Activated naive CD8-positive, alpha-beta T cell treated with anti-CD3 and anti-CD28 coated beads, Interleukin-2, amount 50 U/mL, for 24 hours (primary cell): Measurements from ENCODE around the gene PMEPA1.

Experiments used
- ATAC-seq: fragments of 150-1000 bp; cut with Tn5 transposase; one replicate; pipeline ENCODE4 v1.10.0; 2021
- DNase-seq: peaks from one replicate; pipeline ENCODE4 v3.0.0; 2021
- H3K27ac Mint-ChIP-seq: one replicate; pipeline ENCODE4 v1.8.0; 2021; ENCODE audit warnings: mild to moderate bottlenecking, mixed read lengths
- H3K27me3 Mint-ChIP-seq: one replicate; pipeline ENCODE4 v1.8.0; 2021; ENCODE audit warnings: mixed read lengths
- H3K36me3 Mint-ChIP-seq: one replicate; pipeline ENCODE4 v1.8.0; 2021; ENCODE audit warnings: low read depth, mixed read lengths
- H3K4me1 Mint-ChIP-seq: one replicate; pipeline ENCODE4 v1.8.0; 2021; ENCODE audit warnings: mixed read lengths
- H3K4me3 Mint-ChIP-seq: one replicate; pipeline ENCODE4 v1.8.0; 2021; ENCODE audit warnings: mild to moderate bottlenecking, moderate library complexity, mixed read lengths
- H3K9me3 Mint-ChIP-seq: one replicate; pipeline ENCODE4 v1.8.0; 2021; ENCODE audit warnings: mixed read lengths

Gene PMEPA1

DNA sequence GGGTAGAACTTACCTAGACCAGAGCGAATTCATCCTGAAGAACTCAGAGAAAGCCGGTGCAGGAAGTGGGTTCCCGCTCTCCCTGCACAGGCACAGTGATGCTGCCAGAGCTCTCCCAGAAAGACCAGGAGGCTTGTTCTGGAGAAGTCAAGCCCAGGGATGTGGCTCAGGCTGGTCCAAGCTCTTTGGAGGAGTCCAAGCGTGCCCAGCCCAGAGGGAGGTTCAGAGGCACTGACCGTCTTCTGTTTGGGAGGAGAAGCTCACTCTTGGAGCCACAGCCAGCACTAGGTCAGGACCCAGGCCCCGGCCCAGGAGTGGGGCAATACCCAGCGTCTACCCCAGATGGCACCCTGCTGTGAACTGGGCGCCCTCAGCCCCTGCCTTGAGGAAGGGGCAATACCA is 1.5 kb upstream of the PMEPA1 start:
- DNase-seq: no peak
- Mint-ChIP-seq H3K27ac (peak overlapping the region; percentile 31), H3K4me1 (peaks cover 35% of the 10 kb centered on the region), H3K27me3 (peaks cover 10% of the 10 kb centered on the region), H3K9me3 (no peaks in the 10 kb centered on the region), H3K36me3 (peaks cover 2% of the 10 kb centered on the region), H3K4me3 (peak overlapping the region; percentile 80)
- no peak for ATAC-seq

DNA sequence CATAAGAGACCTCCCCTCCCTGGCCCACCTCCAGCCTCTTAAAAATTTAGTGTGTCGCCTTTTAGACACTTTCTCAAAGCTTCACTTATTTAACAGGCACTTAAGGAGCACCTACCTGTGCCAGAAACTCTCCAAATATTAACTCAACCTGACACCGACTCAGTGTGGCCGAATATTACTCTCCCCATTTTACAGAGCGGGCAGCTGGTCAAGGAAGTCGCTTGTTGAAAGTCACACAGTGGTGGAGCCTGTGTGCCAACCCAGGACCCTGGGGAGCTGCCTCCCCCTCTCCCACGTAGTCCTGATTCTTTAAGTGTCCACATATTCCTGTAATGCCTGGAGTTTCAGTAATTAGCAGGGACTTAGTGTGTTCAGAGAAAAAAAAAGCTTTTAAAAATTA is 1.0 kb upstream of the PMEPA1 start:
- H3K4me1 Mint-ChIP-seq: peaks cover 32% of the 10 kb centered on the region
- no peak for ATAC-seq
- peaks cover 2% of the 10 kb centered on the region for H3K36me3 Mint-ChIP-seq
- H3K27ac Mint-ChIP-seq: peak overlapping the region; percentile 31
- H3K4me3 Mint-ChIP-seq: peak overlapping the region; percentile 80
- H3K27me3 Mint-ChIP-seq: peaks cover 10% of the 10 kb centered on the region
- no peak for DNase-seq
- no peaks in the 10 kb centered on the region for H3K9me3 Mint-ChIP-seq

DNA sequence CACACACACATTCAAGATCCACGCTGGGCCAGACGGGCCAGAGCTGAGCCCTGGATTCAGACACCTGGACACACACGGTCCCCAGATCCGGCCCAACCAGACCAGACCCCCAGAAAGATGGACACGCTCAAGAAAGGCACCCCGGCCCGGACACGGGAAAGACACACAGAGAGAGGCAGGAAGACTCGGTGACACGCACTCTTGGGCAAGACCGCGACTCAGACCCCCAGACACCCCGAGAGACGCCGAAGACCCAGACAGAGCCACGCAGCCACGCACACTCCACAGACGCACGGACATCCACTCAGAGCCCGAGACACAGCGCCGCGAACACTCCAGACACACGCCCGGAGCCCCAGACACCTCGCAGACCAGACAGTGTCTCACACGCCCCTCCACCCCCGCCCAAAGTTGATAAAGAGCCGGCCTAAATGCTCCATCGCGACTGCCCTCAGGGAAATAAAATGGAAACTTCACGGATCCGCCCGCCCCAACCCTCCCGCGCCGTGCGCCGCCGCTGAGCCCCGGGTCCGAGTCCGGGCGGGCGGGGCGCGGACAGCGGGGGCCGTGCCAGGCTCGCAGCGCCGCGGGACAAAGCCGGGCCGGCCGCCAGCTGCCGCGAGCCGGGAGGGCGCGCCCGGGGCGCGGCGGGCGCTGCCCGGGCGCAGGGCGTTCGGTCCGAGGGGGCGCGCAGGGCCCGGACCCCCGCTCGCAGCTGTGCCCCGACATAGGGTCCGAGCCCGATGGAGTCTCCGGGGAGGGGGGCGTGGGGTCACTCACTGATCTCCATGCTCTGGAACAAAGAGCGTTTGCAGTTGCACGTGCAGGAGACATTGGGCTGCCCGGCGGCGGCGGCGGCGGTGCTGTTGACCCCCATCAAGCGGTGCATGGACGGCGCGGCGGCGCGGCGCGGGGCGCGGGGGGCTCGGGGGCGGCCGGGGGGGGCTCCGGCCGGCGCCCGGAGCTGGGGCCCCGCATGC is 831 bp downstream of the PMEPA1 start:
- peaks cover 2% of the 10 kb centered on the region for H3K36me3 Mint-ChIP-seq
- no peaks in the 10 kb centered on the region for H3K9me3 Mint-ChIP-seq
- ATAC-seq (no peak), DNase-seq (no peak)
- H3K27ac Mint-ChIP-seq: peak overlapping the region; percentile 82
- H3K4me1 Mint-ChIP-seq: peaks cover 31% of the 10 kb centered on the region
- peaks cover 10% of the 10 kb centered on the region for H3K27me3 Mint-ChIP-seq
- H3K4me3 Mint-ChIP-seq: peak overlapping the region; percentile 87

DNA sequence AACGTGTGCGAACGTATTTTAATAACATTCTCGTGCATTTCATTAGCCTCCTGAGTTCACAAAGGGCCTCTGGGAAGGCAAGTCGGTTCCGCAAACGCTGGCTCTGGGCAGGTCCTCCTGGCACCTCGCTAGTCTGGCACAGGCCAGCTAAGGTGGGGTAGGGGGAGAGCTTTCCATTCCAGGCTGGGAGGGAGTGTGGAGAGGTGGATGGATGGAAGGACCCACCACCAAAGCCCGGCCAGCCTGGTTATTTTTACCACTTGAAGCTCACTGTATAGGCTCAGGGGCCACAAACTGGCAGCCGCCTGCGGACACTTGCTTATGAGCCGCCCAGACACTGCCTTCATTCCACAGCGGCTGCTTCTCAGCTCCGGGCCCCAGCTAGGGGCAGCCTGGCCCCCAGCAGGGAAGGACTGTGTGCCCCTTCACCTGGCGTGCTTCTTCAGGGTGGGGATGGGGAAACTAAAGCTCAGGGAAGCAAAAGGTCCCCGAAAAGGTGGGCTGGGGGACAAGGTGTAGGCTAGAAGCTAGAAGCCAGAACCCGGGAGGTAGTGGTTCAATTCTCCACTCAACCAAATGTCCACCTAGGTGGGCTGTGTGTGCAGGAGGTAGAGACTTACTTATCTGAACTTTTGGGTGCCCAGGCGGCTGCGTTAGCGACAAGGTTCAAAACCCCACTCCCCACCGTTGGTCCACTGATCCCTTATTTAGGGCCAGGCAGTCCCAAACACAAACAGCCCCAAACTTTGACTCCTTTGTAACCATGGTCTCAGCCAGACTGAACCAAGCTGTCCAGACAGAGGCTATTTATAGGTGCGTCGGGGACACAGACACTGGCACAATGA is 1.7 kb downstream of the PMEPA1 start:
- ATAC-seq (no peak), DNase-seq (no peak)
- Mint-ChIP-seq H3K4me1 (peaks cover 34% of the 10 kb centered on the region), H3K9me3 (no peaks in the 10 kb centered on the region), H3K27ac (peak overlapping the region; percentile 82), H3K27me3 (peaks cover 10% of the 10 kb centered on the region), H3K4me3 (peak overlapping the region; percentile 87), H3K36me3 (peaks cover 2% of the 10 kb centered on the region)

DNA sequence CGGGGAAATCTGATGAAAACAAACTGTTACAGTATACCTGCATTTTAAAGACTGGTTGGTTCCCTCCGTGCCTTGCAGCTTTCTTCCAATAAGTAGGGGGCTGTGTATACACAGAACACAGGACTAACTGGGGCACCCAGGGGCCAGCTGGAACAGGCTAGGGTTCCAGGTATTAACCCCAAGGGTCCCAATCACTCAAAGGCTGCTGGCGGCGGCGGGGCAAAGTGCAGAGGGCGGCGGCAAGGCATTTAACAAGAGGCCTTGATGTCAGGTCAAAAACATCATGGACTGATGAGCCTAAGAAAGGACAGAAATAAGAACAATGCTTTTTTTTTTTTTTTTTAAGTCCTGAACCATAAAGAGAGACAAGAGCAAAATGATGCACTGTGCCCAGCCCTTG is 2.5 kb downstream of the PMEPA1 start:
- Mint-ChIP-seq H3K36me3 (peaks cover 2% of the 10 kb centered on the region), H3K27ac (no peak overlapping the region), H3K9me3 (no peaks in the 10 kb centered on the region), H3K4me3 (peak overlapping the region; percentile 87), H3K27me3 (peaks cover 10% of the 10 kb centered on the region), H3K4me1 (peaks cover 38% of the 10 kb centered on the region)
- ATAC-seq (no peak), DNase-seq (no peak)

DNA sequence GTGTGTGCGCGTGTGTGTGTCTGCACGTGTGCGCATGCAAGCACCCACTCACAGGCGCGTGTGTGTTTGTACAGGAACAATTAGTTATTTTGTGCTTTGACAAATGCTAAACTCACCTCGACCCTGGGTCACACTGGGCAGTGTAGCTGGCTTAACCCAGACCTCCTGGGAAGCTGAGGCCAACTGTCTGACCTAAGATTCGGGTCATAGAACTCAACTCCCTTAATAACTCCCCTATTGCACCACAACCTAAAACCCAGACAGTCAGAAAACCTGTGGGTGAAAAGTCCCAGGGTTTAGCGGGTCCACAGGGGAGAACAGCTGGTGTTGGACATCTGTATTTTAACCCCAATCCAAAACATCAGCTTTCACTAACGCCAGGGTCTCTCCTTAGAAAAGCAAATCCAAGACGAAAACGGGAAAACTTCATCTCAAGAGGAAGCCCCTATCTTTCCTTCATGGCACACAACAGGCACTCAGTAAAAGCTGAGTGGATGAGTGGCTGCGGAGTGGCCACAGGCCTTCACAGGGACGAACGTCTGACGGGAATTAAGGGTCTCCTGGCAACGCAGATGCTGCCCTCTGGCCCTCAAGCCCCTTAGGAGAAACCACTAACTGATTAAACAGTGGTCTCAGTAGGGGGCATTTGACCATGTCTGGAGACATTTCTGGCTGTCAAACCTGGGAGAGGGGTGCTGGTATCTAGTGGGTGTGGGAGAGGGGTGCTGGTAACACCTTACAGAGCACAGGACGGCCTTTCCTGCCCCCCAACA is 4.5 kb downstream of the PMEPA1 start:
- DNase-seq (no peak), ATAC-seq (no peak)
- Mint-ChIP-seq H3K27me3 (peaks cover 10% of the 10 kb centered on the region), H3K4me1 (peaks cover 42% of the 10 kb centered on the region), H3K27ac (no peak overlapping the region), H3K36me3 (peaks cover 2% of the 10 kb centered on the region), H3K4me3 (no peak overlapping the region), H3K9me3 (no peaks in the 10 kb centered on the region)

DNA sequence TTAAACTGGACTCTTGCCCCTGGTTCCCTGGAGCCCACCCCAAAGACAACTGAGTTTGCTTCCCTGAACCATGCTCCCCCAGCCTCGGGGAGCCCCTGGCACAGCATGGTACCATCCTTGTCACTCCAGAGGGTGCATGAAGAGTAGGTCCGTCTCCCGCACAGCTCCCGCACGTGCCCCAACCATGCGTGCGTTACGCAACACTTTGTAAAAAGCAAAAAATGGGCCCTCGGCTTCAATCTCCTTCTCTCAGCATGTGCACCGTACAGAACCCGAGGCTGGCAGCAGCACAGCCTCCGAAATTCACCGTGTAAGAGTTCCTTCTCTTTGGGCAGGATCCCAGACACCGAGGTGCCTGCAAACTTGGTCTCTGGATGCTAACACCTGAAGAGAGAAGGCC is 5.6 kb downstream of the PMEPA1 start:
- DNase-seq (no peak), ATAC-seq (no peak)
- Mint-ChIP-seq H3K4me1 (peaks cover 52% of the 10 kb centered on the region), H3K27ac (no peak overlapping the region), H3K9me3 (no peaks in the 10 kb centered on the region), H3K4me3 (no peak overlapping the region), H3K27me3 (peaks cover 10% of the 10 kb centered on the region), H3K36me3 (peaks cover 2% of the 10 kb centered on the region)

DNA sequence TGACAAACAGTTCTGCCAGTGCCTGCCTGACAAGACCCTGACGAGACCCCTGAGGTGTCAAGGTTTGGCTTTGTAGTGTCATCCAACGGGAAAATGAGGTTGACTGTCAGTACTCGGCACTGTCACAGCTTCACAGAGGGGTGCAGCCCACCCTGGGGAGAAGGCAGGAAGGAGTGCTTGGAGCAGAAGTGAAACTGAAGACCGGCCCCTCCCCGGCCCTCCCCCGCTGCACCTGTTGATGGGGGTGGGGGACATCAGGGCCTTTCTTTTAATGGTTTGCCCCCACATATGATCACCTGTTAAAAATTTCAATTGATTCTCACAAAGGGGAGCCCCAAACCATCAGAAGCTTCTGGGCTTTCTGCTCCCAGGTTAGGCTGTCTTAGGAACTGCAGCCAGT is 6.8 kb downstream of the PMEPA1 start:
- Mint-ChIP-seq H3K9me3 (no peaks in the 10 kb centered on the region), H3K27me3 (peaks cover 5% of the 10 kb centered on the region), H3K27ac (no peak overlapping the region), H3K4me1 (peaks cover 58% of the 10 kb centered on the region), H3K4me3 (no peak overlapping the region), H3K36me3 (no peaks in the 10 kb centered on the region)
- ATAC-seq (no peak), DNase-seq (no peak)

DNA sequence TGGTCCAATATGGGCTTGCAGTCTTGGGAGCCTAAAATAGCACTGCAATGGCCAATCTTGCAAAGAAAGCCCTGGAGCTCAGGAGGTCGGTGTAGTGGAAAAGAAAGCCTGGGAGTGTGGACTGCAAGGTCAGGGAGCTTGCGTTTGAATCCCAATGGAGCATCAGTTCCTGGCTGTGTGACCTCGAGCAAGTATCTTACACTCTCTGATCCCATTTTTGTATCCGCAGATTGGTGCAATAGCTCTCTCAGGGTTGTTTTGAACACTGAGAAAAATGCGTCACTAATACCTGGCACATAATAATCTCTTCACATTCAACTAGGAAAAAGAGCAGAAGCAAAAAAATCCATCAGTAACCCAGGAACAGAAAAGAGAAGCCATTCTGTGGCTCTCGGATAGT is 7.3 kb downstream of the PMEPA1 start:
- H3K4me3 Mint-ChIP-seq: no peak overlapping the region
- peaks cover 2% of the 10 kb centered on the region for H3K27me3 Mint-ChIP-seq
- no peaks in the 10 kb centered on the region for H3K36me3 Mint-ChIP-seq
- H3K27ac Mint-ChIP-seq: no peak overlapping the region
- H3K9me3 Mint-ChIP-seq: no peaks in the 10 kb centered on the region
- ATAC-seq (no peak), DNase-seq (no peak)
- H3K4me1 Mint-ChIP-seq: peaks cover 60% of the 10 kb centered on the region

DNA sequence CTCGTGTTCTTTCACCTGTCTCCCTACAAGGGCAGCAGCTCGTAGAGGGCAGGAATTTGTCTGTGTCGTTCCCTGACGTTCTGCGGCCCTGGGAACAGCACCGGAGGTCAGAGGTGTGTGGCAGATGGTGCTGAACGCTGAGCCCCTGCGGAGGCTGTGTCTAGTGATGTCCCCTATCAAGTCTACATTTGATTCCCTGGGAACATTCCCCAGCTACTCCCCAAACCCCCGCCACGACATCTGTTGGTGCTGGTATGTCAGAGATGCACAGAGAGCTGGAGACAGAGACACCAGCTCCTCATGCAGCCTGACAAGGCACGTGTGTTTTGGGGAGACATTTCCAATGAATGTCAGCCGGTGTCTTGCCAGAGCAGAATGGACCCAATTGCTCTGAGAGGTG is 7.7 kb downstream of the PMEPA1 start:
- no peak for ATAC-seq
- H3K4me1 Mint-ChIP-seq: peaks cover 60% of the 10 kb centered on the region

DNA sequence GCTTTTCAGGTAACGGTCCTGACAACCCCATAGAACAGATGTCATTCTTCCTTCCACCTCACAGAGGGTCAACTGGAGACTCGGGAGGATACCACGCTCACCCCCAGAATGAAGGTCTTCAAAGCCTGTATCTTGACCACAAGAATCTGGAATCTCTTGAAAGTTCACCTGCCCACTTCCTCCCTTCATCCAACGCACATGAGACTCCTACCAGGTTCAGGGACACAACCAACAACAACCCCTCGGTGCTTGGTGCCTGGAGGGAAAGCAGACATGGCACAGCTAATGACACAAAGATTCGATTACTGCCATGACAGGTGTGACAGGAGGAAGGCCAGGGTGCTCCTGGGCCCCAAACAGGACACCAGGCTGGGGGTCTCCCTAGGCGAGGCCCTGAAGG is 8.2 kb downstream of the PMEPA1 start:
- Mint-ChIP-seq H3K36me3 (no peaks in the 10 kb centered on the region), H3K4me1 (peaks cover 59% of the 10 kb centered on the region), H3K27me3 (no peaks in the 10 kb centered on the region), H3K27ac (no peak overlapping the region), H3K4me3 (no peak overlapping the region), H3K9me3 (no peaks in the 10 kb centered on the region)
- DNase-seq: no peak
- no peak for ATAC-seq

More for the DNA sequence above, 7.7 kb downstream of the PMEPA1 start:
- Mint-ChIP-seq H3K27me3 (no peaks in the 10 kb centered on the region), H3K36me3 (no peaks in the 10 kb centered on the region), H3K9me3 (no peaks in the 10 kb centered on the region), H3K27ac (no peak overlapping the region), H3K4me3 (no peak overlapping the region)
- no peak for DNase-seq

DNA sequence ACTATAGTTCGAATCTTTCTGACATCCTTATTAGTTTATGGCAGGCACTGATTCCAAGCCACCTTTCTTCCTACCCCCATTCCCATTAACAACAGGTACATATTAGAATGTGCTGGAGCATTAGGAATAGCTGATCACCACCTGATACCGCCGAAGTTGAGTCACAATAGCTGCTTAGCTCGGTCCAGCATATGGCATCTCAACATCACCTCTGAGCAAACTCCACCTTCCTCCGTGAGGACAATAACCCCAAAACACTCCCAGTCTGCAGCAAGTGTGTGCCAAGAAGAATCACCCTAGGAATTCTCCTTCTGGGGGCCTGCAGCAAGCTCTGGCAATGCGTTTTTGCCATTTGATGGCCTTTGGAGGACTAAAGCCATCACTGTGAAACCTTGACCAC is 8.7 kb downstream of the PMEPA1 start:
- Mint-ChIP-seq H3K27me3 (no peaks in the 10 kb centered on the region), H3K9me3 (no peaks in the 10 kb centered on the region), H3K36me3 (no peaks in the 10 kb centered on the region), H3K4me1 (peaks cover 59% of the 10 kb centered on the region), H3K4me3 (no peak overlapping the region), H3K27ac (no peak overlapping the region)
- no peak for ATAC-seq
- DNase-seq: no peak

DNA sequence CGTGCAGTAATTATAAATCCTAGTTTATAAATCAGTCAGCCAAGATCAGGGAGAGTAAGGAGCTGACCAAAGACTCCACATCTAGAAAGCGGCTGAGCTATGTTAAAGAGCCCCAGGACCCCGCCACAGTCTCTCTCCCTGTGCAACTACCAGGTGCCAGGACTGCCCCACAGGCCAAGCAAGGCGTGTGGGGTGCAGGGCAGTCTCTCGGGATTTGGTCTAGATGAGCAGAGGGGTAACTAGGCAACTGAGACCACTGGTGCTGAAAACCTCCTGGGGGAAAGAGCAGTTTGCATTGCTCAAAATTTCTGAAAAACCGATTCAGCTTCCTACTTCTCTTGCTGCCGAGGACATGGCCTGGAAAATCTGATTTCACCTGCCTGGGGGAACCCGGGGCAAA is 10.4 kb downstream of the PMEPA1 start:
- peaks cover 61% of the 10 kb centered on the region for H3K4me1 Mint-ChIP-seq
- H3K9me3 Mint-ChIP-seq: no peaks in the 10 kb centered on the region
- H3K4me3 Mint-ChIP-seq: no peak overlapping the region
- ATAC-seq (no peak), DNase-seq (no peak)
- H3K27ac Mint-ChIP-seq: no peak overlapping the region
- H3K36me3 Mint-ChIP-seq: no peaks in the 10 kb centered on the region
- no peaks in the 10 kb centered on the region for H3K27me3 Mint-ChIP-seq

DNA sequence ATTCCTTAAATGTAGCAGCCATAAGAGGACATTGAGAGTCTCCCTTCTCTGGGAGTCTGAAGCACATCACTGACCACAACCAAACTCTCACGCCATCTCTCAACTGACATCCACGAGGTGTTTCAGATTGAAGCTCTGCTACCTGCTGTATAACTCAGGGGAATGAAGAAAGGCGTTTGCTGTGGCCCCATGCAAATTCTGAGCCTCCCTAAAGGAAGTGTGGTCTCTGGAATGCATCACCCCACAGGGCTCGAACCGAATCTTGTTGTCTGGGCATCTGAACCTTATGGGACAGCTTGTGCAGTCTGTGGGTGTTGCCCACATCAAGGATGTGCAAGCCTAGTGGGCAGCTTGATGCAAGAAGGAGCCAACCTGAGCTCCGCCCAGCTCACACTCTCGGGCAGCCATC is 10.9 kb downstream of the PMEPA1 start:
- H3K36me3 Mint-ChIP-seq: no peaks in the 10 kb centered on the region
- no peaks in the 10 kb centered on the region for H3K9me3 Mint-ChIP-seq
- DNase-seq (no peak), ATAC-seq (peak; percentile 14)
- H3K4me3 Mint-ChIP-seq: no peak overlapping the region
- H3K4me1 Mint-ChIP-seq: peaks cover 64% of the 10 kb centered on the region
- peak overlapping the region; percentile 70 for H3K27ac Mint-ChIP-seq
- H3K27me3 Mint-ChIP-seq: no peaks in the 10 kb centered on the region
